Measurements from ENCODE around the gene C18orf63.

C18orf63 gene

DNA sequence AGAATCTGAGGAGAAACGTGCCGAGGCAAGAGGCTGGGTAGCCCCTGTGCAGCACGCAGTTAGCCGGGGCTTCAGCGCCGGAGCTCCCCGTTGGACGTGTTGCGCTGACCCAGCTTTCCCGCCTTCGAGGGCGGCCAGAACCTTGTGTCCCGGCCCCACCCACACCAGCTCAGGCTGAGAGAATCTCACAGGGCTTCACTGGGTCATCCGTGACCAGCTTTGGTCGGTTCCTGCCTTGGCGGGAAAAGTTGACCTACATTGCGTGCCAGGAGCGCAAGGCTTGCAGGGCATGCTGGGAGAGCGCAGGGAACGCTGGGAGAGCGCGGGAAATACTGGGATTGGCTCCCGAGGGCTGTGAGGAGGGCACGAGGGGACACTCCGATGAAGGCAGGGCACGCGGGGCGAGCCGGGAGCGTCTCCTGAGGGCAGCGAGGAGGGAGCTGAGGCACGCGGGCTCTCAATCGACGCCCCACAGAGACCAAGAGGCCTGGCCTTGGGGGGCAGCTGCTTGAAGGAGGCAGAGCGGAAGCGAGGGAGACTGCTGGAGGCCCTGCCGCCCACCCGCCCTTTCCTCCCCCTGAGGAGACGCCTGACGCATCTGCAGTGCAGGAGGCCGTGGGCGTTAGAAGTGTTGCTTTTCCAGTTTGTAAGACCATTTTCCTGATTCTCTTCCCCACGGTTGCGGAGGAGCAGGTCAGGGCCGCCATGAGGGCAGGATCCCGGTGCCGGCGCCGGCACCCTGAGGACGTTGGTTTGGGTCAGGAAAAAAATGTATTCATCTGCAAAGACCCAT lies at the start of gene C18orf63:
C18orf63 (plus strand) TSS at position 376 of the 793 bp plus-strand sequence. CDS start 2,027 bp downstream, outside the sequence.
- no peak within 1 kb of the TSS for H3K4me3 Mint-ChIP-seq
- TF ChIP-seq, protein P1, sequence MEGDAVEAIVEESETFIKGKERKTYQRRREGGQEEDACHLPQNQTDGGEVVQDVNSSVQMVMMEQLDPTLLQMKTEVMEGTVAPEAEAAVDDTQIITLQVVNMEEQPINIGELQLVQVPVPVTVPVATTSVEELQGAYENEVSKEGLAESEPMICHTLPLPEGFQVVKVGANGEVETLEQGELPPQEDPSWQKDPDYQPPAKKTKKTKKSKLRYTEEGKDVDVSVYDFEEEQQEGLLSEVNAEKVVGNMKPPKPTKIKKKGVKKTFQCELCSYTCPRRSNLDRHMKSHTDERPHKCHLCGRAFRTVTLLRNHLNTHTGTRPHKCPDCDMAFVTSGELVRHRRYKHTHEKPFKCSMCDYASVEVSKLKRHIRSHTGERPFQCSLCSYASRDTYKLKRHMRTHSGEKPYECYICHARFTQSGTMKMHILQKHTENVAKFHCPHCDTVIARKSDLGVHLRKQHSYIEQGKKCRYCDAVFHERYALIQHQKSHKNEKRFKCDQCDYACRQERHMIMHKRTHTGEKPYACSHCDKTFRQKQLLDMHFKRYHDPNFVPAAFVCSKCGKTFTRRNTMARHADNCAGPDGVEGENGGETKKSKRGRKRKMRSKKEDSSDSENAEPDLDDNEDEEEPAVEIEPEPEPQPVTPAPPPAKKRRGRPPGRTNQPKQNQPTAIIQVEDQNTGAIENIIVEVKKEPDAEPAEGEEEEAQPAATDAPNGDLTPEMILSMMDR (IDR thresholded peaks at IDR 0.05), result no peak

DNA sequence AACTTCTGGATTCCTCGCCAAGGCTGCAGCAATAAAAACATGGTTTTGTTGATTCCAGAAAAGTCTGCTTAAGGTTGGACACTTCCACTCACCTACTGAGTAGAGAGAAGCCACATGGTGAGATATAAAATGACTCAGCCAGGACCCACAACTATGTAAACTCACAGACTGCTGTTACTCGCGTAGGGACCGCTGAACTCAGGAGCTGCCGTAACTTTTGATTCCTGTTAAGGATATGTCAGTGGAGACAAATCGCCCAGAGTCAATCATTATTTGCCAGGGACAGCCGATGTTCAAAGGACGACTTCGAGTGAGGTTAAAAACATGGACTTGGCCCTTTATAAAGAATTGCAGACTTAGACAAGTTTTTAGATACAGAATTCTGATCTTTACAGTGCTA lies 49.5 kb upstream of the C18orf63 start:
- Mint-ChIP-seq H3K4me1 (peaks cover 44% of the 10 kb centered on the region), H3K27ac (no peak overlapping the region), H3K27me3 (ENCODE audit: low read depth, poor library complexity) (peaks cover 2% of the 10 kb centered on the region), H3K36me3 (ENCODE audit: low read depth) (peaks cover 24% of the 10 kb centered on the region), H3K9me3 (no peaks in the 10 kb centered on the region), H3K4me3 (no peak overlapping the region)
- no peak for DNase-seq
- TF ChIP-seq, protein P1 (IDR thresholded peaks at IDR 0.05), result no peak

More for the DNA sequence above, at the start of gene C18orf63:
- H3K4me1 Mint-ChIP-seq, result no peaks in the 10 kb centered on the region
- no peak for DNase-seq
- H3K27me3 Mint-ChIP-seq (ENCODE audit: low read depth, poor library complexity), result no peaks in the 10 kb centered on the region
- H3K27ac Mint-ChIP-seq, result peak within 1 kb of the TSS; percentile 56
- H3K36me3 Mint-ChIP-seq (ENCODE audit: low read depth), result no peaks in the 10 kb centered on the region
- peaks cover 14% of the 10 kb centered on the region for H3K9me3 Mint-ChIP-seq

DNA sequence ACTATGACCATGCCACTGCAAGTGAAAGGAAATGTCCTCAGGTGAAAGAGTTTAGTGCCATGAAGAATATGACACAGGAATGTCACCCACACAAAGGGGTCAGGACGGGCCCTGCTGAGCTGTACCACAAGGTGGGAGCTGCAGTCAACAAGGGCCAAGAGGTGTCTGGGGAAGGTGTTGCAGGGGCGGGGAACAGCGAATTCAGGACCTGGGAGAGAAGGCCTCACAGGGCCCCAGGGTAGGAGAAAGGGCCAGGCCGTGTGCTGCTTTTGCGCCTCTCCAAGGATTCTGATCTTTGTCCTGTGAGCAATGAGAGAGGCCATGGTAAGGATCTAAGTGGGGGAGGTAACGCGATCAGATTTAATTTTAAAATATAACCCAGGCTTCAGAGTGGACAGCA lies 47.5 kb upstream of the C18orf63 start:
- DNase-seq, result no peak
- peaks cover 46% of the 10 kb centered on the region for H3K4me1 Mint-ChIP-seq
- peaks cover 2% of the 10 kb centered on the region for H3K27me3 Mint-ChIP-seq (ENCODE audit: low read depth, poor library complexity)
- peaks cover 19% of the 10 kb centered on the region for H3K36me3 Mint-ChIP-seq (ENCODE audit: low read depth)
- no peak overlapping the region for H3K4me3 Mint-ChIP-seq
- TF ChIP-seq, protein P1 (IDR thresholded peaks at IDR 0.05), result no peak
- no peaks in the 10 kb centered on the region for H3K9me3 Mint-ChIP-seq
- peak overlapping the region; percentile 23 for H3K27ac Mint-ChIP-seq

DNA sequence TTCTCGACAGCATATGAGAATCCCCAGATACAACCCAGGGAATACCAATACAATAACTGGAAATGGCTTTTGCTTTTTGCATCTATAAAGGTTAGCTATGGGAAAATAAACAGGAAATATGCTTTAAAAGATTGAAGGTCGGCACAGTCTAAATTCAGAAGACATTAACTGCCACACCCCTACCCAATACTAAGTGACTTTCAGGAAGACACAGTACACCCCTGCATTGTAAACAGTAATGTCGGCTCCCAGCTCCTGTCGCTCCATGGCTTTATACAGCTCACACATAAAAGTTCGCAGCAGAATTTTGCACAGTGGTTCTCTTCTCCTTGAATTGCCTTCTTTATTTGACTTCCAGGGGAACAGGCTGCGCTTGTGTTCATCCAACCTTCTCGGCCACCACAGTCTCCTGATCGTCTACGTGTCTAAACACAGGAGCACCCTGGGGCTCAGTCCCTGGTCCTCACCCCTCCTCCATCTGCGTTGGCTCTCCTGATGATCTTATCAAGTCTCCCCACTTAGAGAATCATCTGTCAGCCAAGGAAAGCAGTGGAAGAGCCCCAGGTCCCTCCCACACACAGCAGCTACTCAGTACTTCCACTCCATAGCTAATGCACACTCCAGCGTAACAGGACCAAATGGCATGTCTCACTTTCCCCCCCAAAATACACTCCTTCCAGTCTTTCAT lies 46.6 kb upstream of the C18orf63 start:
- Mint-ChIP-seq H3K27ac (peak overlapping the region; percentile 44), H3K36me3 (ENCODE audit: low read depth) (peaks cover 19% of the 10 kb centered on the region), H3K4me3 (no peak overlapping the region), H3K27me3 (ENCODE audit: low read depth, poor library complexity) (peaks cover 2% of the 10 kb centered on the region), H3K9me3 (no peaks in the 10 kb centered on the region), H3K4me1 (peaks cover 55% of the 10 kb centered on the region)
- TF ChIP-seq, protein P1 (IDR thresholded peaks at IDR 0.05), result no peak
- DNase-seq, result no peak

DNA sequence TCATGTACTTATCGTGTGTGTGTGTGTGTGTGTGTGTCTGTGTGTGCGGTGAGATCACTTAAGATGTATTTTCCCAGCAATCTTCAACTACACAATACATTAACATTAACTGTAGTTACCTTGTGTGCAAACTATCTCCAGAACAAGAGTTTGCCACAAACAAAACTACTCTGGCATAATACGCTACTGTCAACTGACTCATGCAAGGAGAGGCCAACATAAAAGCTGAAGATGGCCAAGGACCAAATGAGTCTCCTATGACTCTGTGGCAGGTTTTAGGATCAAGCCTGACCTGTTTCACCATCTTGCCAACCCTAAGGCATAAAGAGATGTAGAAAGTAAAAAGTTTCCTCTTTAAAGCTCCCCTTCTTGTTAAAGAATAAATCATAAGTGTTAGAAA lies 44.0 kb upstream of the C18orf63 start:
- no peak overlapping the region for H3K4me3 Mint-ChIP-seq
- peaks cover 5% of the 10 kb centered on the region for H3K36me3 Mint-ChIP-seq (ENCODE audit: low read depth)
- no peak for DNase-seq
- peaks cover 68% of the 10 kb centered on the region for H3K4me1 Mint-ChIP-seq
- H3K27ac Mint-ChIP-seq, result no peak overlapping the region
- no peaks in the 10 kb centered on the region for H3K9me3 Mint-ChIP-seq
- TF ChIP-seq, protein P1 (IDR thresholded peaks at IDR 0.05), result no peak
- H3K27me3 Mint-ChIP-seq (ENCODE audit: low read depth, poor library complexity), result peaks cover 2% of the 10 kb centered on the region

Data from nephron progenitor cell (in vitro differentiated cells).